SK-N-SH (cell line): ENCODE results near the gene PAQR3.

Experiments
- CTCF ChIP-seq: fragments of 200-600 bp; sonication (generic); IDR thresholded peaks from 2 replicates; pipeline ENCODE4 v1.6.1; 2017; ENCODE audit warnings: antibody characterized with exemption, mild to moderate bottlenecking, moderate library complexity
- FOSL2 ChIP-seq: IDR thresholded peaks from 2 replicates; pipeline ENCODE4 v1.4.0; 2012; ENCODE audit warnings: low read depth, mild to moderate bottlenecking, moderate library complexity, borderline replicate concordance
- RAD21 ChIP-seq: IDR thresholded peaks from 2 replicates; pipeline ENCODE4 v1.6.1; 2012; ENCODE audit warnings: mild to moderate bottlenecking, low read length
- USF1 ChIP-seq: IDR thresholded peaks from 2 replicates; pipeline ENCODE4 v1.4.0; 2012; ENCODE audit warnings: low read depth, borderline replicate concordance

- no peak for TF ChIP-seq RAD21
- TF ChIP-seq USF1: no peak
- TF ChIP-seq CTCF: no peak
- TF ChIP-seq FOSL2: no peak
Measured at GRCh38 chr4:78962597-78963115, 23.4 kb upstream of the PAQR3 start.
